Mesenteric fat pad (tissue), 1 donor: ENCODE results near the gene RNF43. TPM values are rescaled to one million over a fixed set of nuclear protein-coding genes. Genes with fewer than 3 reads are reported as not detected.
"Not testable (repeated sequence)": the region's sequence is repeated elsewhere in the genome, so short reads cannot be mapped to it uniquely, and the experiment has no call there.

ENCODE experiments used
- DNase-seq: peaks from one replicate; pipeline ENCODE4 v3.0.0-alpha.2; 2020; ENCODE audit warnings: low spot score
- total RNA-seq: library from RNA; stranded (reverse); fragmentation: NEBNext Ultra II Directional; extraction: Animal tissue kit (Norgen Biotek cat#: 25700); gene quantifications from one replicate; pipeline ENCODE4 v1.2.1, GENCODE V29; 2021
- donor health status: DM: yes; HTN: yes; CAD: no.

Gene RNF43
- total RNA-seq, 1 donor from 2014 or later: not detected

DNA sequence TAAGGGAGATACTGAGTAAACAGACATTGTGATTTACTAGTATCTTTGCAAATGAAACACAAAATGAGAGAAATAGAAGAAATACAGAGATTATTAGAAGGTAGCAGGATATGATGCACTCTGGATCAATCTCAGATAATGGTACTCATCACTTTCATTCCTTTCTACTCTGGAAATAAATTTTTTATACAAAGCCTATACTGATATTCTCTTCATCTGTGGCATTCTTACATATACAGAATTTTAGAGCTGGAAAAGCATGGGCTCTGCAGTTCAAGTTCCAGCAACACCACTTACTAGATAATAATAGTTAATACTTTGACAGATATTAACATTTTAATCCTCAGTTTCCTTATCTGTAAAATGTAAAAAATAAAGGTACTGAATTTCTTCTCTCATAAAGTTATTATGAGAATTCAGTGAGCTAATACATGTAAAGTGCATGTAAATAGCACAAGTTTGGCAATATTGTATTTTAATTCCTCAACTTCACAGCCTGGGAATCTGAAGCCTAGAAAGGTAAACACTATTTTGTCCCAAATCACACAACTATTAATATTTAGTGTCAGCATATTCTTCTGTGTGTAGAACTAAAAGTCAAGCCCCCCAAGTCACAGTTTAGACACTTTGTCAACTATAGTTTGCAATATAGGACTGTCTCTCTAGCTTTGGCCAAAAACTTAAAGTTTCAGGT is 6.5 kb downstream of the RNF43 start:
- DNase-seq: no peak

DNA sequence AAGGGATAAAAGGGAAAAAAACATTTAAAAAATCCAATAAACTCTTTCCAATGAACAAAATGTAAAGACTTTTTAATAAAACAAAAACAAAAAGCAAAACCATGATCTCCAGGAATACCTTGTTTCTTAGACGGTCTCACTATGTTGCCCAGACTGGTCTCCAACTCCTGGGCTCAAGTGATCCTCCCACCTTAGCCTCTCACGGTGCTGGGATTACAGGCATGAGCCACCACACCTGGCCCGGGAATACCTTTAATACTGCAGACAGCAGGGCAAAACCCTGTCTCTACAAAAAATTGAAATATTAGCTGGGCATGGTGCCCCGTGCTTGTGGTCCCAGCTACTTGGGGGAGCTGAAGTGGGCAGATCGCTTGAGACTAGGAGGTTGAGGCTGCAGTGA is 7.9 kb downstream of the RNF43 start:
- DNase-seq: no peak

DNA sequence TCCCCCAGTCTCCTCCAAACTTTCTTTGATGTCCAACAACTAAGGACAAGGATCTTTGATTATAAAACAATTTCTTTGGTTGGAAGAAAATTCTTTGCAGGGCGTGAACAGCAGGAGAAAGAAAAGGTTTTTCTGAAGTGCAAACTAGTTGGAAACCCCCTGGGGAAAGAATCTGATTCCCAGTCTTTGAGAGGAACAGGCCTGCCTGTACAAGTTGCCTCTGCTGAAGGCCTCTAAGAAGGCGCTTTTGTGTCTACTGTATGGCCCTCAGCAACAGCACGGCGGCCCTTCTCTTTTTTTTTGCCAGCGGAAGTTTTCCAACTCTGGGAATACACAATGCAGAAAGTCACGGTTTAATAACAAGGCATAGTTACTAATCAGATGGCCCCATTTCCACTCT is 14.0 kb downstream of the RNF43 start:
- DNase-seq: no peak

DNA sequence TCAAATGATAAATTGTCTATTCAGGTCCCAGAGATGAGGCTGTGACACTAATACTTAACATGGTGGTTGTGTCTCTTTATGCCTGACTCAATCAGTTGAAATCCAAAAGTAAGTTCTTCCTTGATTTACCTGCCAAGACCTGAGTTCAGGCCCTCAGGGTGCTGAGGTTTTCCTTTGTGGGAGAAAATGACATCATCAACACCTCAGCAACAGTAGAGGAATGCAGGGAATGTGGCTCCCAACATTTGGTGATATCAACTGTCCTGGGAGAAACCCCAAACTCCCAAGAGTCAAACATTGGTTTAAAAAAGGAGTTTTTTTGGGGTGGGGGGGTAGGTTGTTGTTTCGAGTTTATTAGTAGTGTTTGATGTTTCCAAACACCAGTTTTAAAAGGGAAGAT is 14.7 kb downstream of the RNF43 start:
- DNase-seq: no peak

DNA sequence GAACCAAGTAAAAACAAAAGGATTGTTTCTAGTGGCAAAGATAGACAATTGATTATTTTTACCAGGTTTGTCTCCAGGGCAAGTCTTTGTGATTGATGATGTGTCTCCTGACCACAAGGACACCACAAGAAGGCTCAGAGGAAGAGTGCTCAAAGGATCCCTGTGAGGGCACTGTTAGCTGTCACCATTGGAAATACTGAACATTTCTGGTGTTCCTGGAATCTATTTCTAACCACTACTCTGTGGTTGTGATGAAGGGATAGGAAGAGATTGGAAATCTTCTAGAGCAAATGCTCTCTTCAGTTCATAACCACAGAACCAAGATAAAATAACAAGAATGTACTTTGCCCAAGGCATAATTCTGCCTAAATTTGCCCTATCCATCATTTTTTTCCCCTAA is 15.3 kb downstream of the RNF43 start:
- DNase-seq: no peak

DNA sequence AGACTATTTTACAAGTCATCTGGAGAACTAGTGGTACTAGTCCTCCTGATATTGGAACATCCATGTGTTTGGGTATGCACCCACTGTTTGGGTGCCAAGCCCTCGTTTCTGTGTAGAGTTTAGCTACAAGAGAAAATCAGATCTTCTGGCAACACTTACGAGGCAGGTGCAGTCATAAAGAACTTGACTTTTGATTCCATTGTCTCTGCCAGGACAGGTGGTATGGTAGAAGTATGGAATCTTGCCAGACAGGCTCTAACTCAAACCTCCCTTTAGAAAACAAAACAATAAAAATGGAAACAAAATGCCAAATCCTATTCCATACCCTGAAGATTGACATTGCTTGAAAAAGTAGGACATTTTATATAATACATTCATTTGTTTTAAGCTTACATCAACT is 16.0 kb downstream of the RNF43 start:
- DNase-seq: no peak

DNA sequence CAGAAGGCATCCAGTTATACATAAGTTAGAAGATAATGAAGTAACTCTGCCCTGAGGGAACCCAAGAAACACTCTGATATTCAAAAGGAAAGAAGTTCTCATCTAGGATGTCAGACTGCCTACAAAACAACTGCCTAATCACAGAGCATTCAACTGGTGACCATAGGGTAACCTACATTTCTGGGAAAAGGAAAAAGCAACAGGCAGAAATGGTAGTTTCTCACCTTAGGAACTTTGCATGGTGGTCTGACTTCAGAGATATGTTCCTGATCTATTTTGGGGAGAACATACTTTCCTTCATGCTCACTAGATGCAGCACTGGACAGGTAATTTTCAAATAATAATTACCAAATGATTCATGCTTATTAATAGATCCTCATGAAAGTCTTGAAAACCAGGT is 16.5 kb downstream of the RNF43 start:
- DNase-seq: no peak

DNA sequence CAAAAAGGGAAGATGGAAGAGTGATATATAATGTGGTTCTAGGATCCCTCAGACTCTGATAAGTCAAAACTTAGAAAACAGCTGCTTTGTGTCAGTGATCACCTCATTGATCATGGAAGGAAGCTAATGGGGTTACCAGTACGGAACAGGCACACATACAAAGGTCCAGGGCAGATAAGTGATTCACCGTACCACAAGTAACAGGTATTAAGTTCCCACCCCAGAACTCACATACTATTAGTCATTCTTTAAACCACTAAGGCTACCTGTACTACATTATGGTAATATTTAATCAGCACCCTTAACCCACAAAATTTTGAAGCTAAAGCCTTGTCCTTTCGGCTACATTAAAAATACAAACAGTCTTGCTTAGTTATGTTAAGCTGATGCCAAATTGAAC is 17.4 kb downstream of the RNF43 start:
- no peak for DNase-seq

DNA sequence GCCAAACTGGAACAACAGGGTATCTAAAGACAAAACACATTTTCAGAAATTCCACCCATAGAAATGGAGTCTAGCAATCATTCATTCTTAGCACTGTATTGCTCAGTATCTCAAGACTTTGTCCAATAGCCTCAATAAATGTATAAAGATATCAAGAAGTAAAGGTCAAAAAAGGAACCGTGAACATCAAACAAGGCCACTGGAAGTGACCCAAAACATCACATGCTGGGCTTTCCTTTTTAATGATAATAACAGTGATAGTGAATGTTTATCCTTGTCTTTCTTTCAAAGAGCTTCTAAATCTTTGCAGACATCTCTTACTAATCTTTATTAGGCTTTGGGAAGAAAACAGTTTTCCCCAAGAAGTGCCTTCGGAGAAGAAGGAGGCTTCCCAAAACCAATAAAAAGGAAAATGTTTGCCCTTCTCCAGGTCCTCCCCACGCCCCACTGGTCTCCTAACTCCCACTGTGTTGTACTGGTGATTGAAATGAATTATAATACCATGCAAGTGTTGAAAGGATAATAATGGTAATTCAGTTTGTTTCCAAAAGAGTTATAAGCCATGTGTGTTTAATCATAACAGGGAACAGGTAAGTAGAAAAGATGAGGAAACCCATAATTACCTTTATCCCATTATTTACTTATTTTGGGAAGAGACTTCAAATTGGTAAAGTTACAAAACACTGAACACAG is 18.6 kb downstream of the RNF43 start:
- DNase-seq: no peak

DNA sequence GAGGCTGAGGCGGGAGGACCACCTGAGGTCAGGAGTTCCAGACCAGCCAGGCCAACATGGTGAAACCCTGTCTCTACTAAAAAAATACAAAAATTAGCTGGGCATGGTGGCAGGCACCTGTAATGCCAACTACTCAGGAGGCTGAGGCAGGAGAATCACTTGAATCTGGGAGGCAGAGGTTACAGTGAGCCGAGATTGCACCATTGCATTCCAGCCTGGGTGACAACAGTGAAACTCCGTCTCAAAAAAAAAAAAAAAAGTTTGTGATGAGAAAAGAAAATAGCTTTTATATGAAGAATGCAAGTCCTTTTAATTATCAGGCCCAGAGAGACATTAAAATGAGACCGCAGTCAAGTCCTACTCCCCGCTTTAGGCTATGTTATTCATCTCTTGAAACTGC is 19.9 kb downstream of the RNF43 start:
- DNase-seq: not testable (repeated sequence)

DNA sequence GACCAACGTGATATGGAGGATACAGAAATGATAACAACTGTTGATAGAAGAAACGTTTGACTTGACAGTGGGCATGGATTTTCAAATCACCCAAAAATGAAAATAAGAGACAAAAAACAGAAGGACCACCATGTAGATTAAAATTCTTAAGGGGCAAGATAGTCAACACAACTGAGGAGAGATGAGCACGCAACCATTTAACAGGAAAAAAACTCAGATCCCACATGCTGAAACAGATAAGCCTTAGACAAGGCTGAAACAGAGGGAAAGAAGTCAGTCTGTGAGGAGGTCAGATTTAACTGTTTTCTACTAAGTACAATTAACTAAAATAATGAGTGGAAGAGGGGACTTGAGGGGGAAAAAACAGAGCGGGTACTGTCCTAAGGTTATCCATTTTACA is 21.2 kb downstream of the RNF43 start:
- DNase-seq: no peak

DNA sequence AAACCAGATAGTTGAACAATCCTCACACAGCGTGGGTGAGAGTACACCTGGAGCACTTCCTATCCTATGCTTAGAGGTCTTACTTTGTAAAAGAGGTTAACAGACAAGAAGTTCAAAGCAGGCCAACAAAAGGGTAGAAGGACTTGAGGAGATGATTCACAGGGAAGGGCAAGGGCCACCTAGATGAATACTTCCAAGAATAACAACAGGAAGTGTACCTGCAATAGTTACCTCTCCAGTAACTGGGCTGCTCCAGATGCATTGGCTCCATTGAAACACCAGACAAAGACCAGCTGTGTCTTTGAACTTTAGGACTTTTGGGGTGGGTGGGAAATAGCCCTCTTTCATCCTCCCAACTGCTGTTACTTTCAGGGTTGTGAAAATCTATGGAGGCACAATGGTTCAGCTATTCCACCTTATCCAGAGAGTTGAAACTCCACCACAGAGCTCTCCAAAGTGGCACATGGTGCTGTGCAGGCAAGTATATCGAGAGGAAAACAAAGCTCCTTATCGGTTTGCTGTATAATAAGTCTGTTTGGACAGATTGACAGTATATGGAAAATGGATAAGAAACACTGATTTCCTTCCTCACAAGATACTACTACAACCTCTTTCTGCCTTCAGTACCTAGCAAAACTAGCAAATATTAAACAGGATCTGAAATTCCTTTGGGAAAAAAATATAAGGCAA is 22.7 kb downstream of the RNF43 start:
- DNase-seq: no peak

DNA sequence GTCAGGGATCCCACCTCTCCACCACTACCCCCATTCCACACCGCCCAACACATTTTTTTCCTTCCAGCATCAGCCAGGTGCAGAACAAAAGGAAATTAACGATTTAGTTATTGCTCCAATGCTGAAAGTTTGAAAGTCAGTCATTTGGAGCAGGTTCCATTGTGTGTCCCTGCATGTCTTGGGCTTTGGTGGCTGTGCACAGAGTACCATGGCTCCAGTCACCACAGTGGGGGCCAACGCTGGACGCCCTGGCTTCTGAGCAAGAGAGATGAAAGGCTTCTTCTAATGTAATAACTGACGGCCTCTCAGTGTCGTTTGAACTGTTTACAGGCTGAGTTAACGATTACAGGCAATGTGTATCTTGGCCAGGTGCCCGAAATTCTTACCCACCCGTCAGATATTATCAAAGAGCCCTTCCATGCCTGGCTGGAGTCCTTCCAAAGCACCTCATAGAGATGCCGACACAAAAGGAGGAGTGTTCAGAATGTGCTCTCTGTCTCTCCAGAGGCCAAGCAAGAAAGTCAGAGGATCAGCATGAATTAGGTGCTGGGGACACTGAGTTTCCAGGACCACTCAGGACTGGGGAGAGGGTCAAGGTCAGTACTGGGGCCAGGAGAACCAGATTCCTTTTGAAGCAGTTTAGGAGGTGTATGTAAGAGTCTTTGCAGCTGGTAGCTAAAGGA is 25.9 kb downstream of the RNF43 start:
- no peak for DNase-seq

DNA sequence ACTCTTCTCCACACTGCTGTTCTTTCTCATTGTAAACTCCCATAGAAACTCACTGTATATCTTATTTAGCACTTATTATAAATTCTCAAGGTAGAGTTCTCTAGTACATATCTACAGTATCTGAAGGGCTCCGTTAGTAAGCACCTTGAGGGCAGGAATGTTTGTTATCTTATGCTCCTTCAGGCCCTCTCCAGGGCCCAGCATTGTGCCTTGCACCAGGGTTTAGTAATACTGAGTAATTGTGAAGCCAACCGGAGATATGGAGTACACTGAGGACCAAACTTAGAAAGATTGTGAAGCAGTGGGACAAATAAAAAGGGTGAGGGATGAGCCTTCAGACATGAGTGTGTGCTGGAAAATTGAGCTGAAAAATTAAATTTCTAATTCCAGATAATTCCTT is 26.4 kb downstream of the RNF43 start:
- DNase-seq: no peak

DNA sequence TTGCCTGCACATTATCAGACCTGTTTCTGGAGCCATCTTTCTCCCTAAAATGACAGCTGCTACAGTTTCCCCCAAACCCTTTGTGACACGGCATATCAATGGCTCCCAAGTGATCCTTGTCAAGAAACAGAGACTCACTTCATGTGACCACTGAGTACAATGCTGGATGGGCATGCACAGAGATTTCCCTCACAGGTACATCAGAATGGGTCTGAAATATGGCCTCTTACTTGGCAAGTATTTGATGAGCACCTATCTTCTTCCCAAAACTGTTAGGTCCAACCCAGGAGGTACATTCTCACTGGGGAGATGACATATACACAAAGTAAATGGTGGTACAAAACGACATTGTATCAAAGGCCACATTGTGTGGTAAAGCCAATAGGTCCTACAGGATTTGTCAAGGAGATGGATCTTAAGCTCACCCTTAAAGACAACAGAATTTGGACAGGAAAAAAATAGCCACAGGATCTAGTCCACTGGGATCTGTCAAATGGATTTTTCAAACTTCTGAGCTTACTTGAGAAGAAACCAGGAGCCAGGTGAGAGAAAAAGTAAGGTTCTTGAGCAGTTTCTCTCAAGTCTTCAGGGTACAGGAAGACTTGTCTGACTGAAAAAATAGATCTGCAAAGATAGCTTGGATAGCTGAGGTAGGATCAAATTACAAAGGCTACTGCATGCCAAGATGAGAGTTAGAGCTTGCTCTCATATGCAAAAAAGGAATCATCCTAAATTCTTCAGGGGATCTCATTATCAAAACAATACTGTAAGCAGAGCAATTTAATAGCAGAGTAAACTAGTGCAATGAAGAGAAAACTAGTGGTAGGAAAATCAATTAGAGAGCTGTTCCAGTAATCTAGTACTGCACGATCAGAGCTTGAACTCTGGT is 28.8 kb downstream of the RNF43 start:
- DNase-seq: no peak

DNA sequence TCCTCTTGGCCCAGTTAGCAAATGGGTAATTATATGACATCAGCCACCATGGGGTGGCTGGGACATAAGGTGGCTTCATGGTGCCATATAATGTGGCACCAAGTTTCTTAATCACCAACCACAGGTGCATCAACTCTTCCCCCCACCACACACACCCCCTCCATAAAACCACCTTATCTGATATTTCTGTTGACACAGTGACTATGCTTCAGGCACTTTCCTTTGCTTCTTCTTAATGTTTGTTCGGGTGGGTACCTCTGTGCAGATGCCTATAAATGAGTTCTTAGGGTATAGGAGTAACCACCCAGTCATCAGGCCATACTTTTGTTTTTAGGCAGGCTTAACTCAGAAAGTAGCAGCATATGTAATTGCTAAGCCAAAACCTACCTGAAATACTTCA is 29.5 kb downstream of the RNF43 start:
- DNase-seq: no peak

DNA sequence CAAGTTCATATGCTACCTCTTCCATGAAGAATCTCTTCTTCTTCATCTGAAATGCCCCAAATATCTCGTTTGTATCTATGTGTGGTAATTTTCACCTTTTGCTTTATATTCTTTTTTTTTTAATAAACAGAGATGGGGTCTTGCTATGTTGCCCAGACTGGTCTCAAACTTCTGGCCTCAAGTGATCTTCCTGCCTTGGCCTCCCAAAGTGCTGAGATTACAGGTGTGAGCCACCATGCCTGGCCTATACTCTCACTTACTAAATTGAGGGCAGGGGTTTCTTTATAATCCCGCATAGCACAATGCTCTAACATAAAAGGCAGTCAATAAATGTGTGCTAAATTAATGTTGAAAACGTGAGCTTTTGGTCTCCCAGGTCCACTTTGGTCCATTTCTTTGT is 30.6 kb downstream of the RNF43 start:
- no peak for DNase-seq

DNA sequence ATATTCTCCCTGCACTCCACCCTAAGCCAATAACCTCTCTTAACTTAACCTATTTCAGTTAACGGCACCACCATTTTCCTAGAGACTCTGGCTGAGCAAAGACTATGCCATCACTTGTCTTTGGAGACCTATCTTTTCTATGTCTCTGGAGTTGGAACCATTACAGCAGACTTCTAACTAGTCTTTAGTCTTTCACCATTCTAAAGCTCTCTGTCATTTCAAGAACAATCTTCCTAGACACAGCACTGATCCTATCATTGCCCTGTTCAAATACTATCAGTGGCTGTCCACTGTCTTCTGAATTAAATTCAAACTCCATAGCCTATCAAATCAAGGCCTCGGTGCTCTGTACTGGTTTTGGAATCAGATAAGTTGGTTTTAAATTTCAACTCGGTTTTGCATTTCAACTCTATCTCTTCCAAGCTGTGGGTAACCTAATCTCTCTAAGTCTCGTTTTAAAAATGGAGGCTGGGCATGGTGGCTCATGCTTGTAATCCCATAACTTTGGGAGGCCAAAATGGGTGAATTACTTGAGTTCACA is 31.9 kb downstream of the RNF43 start:
- DNase-seq: no peak

DNA sequence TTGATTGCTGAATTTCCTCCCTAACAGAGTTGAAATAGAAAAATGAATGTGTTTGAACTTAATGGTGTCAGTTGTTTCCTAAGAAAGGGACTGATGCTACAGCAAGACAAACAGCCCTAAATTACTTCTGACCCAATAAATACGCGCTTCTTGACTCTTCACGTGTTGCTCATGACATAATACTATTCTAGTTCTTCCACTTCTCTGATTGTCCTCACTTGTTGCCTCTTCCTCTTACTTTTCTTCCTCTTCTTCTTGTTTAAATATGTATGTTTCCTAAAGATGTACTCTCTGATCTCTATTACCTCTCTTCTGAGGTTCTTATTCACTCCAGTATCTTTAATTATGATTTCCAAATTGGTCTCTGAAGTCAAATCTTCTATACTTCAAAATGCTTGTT is 32.4 kb downstream of the RNF43 start:
- DNase-seq: no peak

DNA sequence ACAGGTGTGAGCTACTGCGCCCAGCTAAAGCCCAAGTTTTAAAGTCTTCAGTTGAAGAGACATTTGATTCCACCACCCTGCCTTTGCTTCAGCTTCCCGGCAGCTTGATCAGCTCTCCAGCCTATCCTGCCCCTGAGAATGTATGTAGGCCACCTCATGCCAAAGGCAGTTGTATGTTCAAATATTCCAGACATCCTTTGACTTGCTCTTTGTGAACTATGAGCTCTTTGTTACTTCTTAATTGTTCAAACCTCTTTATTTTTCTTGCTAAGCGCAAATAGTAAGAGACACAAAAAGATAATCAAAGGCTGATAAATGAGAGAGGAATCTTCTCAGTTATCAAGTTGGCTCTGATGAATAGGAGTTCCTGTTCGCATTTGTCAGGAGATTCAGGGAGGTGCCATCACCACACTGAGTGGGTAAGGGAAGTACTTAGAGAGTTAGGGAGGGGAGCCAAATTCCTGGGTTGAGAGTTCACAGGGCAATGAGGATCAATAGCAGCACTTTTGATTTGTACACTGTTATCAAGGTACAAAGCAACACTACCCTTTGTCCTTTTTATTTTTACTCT is 33.4 kb downstream of the RNF43 start:
- no peak for DNase-seq
